ENCODE results near the gene RTCA.

Gene RTCA

GRCh38 chr1:100287162-100287561 lies 21.1 kb downstream of the RTCA start:
- ATAC-seq = no peak
- no peak for TF ChIP-seq PATZ1 (CRISPR knock-in tag; IDR thresholded peaks at IDR 0.05; ENCODE audit: borderline replicate concordance)
- no peak for TF ChIP-seq TCF4 (CRISPR knock-in tag; IDR thresholded peaks at IDR 0.05; ENCODE audit: borderline replicate concordance)
- TF ChIP-seq BACH2 (CRISPR knock-in tag; IDR thresholded peaks at IDR 0.05; ENCODE audit: borderline replicate concordance) = no peak
- no peak for TF ChIP-seq TOX (CRISPR knock-in tag; IDR thresholded peaks at IDR 0.05; ENCODE audit: borderline replicate concordance)
- TF ChIP-seq ZC3H10 (CRISPR knock-in tag; IDR thresholded peaks at IDR 0.05) = no peak
- no peak for TF ChIP-seq ESRRG (CRISPR knock-in tag; IDR thresholded peaks at IDR 0.05)
- TF ChIP-seq ZNF8 (CRISPR knock-in tag; IDR thresholded peaks at IDR 0.05) = no peak
- TF ChIP-seq ZNF565 (CRISPR knock-in tag; conservative IDR thresholded peaks at IDR 0.05; ENCODE audit: low read depth) = no peak
- no peak for TF ChIP-seq ZFP3 (CRISPR knock-in tag; IDR thresholded peaks at IDR 0.05)
- no peak for TF ChIP-seq PPARA (CRISPR knock-in tag; IDR thresholded peaks at IDR 0.05; ENCODE audit: borderline replicate concordance)
- TF ChIP-seq POU6F1 (CRISPR knock-in tag; IDR thresholded peaks at IDR 0.05; ENCODE audit: borderline replicate concordance, low read depth) = no peak
- no peak for TF ChIP-seq ZNF70 (CRISPR knock-in tag; IDR thresholded peaks at IDR 0.05)
- TF ChIP-seq ISL1 (CRISPR knock-in tag; IDR thresholded peaks at IDR 0.05) = no peak

- TF ChIP-seq CSDC2 (CRISPR knock-in tag; IDR thresholded peaks at IDR 0.05) = no peak
- no peak for TF ChIP-seq SNAI2 (CRISPR knock-in tag; IDR thresholded peaks at IDR 0.05)
- TF ChIP-seq ZNF70 (CRISPR knock-in tag; IDR thresholded peaks at IDR 0.05) = no peak
- no peak for TF ChIP-seq ISL1 (CRISPR knock-in tag; IDR thresholded peaks at IDR 0.05)
- TF ChIP-seq GLIS3 (CRISPR knock-in tag; IDR thresholded peaks at IDR 0.05) = no peak
- no peak for TF ChIP-seq ZNF8 (CRISPR knock-in tag; IDR thresholded peaks at IDR 0.05)
- no peak for TF ChIP-seq ZFP30 (CRISPR knock-in tag; IDR thresholded peaks at IDR 0.05)
- TF ChIP-seq PATZ1 (CRISPR knock-in tag; IDR thresholded peaks at IDR 0.05; ENCODE audit: borderline replicate concordance) = no peak
- no peak for TF ChIP-seq RARB (CRISPR knock-in tag; IDR thresholded peaks at IDR 0.05)
- no peak for TF ChIP-seq POU6F1 (CRISPR knock-in tag; IDR thresholded peaks at IDR 0.05; ENCODE audit: borderline replicate concordance, low read depth)
- 0 out of 3 replicates have a peak, but pooled peaks have one; percentile 16 for ATAC-seq
Observed at GRCh38 chr1:100290291-100290690, 24.3 kb downstream of the RTCA start.

- ATAC-seq = no peak
- TF ChIP-seq SNAI2 (CRISPR knock-in tag; IDR thresholded peaks at IDR 0.05) (no peak), GLIS3 (CRISPR knock-in tag; IDR thresholded peaks at IDR 0.05) (no peak), TSHZ2 (CRISPR knock-in tag; IDR thresholded peaks at IDR 0.05) (no peak), PATZ1 (CRISPR knock-in tag; IDR thresholded peaks at IDR 0.05; ENCODE audit: borderline replicate concordance) (no peak)
Observed at GRCh38 chr1:100292711-100293110, 26.7 kb downstream of the RTCA start.

All from SK-N-SH treated with all-trans-retinoic acid at 6 μM for 48 hours (cell line).